ENCODE measurements around the gene TAS2R40. TPM values are rescaled to one million over a fixed set of nuclear protein-coding genes. Genes with fewer than 3 reads are reported as not detected.

TAS2R40 gene
- total RNA-seq, 1 experiment from 2014 or later = not detected

- Histone ChIP-seq H3K27ac (ENCODE audit: low read length) (no peak overlapping the region), H3F3A (ENCODE audit: low read length, unreplicated experiment) (no peaks in the 10 kb centered on the region), H3K4me1 (ENCODE audit: insufficient read depth, low read length) (peaks cover 38% of the 10 kb centered on the region), H3K4me3 (ENCODE audit: low read length) (no peak overlapping the region), H3K9ac (ENCODE audit: low read length) (no peak overlapping the region), H4K20me1 (ENCODE audit: low read length) (no peaks in the 10 kb centered on the region), H3K36me3 (ENCODE audit: low read depth, low read length) (no peaks in the 10 kb centered on the region), H3K27me3 (ENCODE audit: low read length) (no peaks in the 10 kb centered on the region), H3K9me2 (replicated peaks; ENCODE audit: low read length) (no peaks in the 10 kb centered on the region), H2AFZ (ENCODE audit: low read length) (no peak overlapping the region), H3K4me2 (ENCODE audit: low read length) (no peak overlapping the region), H3K9me3 (ENCODE audit: low read length) (no peaks in the 10 kb centered on the region), H3K79me2 (ENCODE audit: low read length) (no peaks in the 10 kb centered on the region)
- DNase-seq = no peak
- intact Hi-C loops (cut with micrococcal nuclease) = loop anchor here (2.0 kb wide), 1 partner anchor 16 kb away; no protein-coding TSS in a partner anchor
- ChIA-PET POLR2A (ENCODE audit: unreplicated experiment) (no interaction called here), CTCF (no interaction called here)
- TF ChIP-seq CTCF (conservative IDR thresholded peaks at IDR 0.05; ENCODE audit: low read depth, low read length) = no peak
- BruUV-seq (replicated peaks) = no TSS peak
- no peak for ATAC-seq
These were observed 34.5 kb downstream of the TAS2R40 start for GRCh38 chr7:143256325-143256724.

- H4K20me1 ChIP-seq (ENCODE audit: low read length) = no peaks in the 10 kb centered on the region
- no peaks in the 10 kb centered on the region for H3K9me3 ChIP-seq (ENCODE audit: low read length)
- H3K4me1 ChIP-seq (ENCODE audit: insufficient read depth, low read length) = peaks cover 38% of the 10 kb centered on the region
- no peak overlapping the region for H3K27ac ChIP-seq (ENCODE audit: low read length)
- H3K4me3 ChIP-seq (ENCODE audit: low read length) = no peak overlapping the region
- intact Hi-C loops (cut with micrococcal nuclease) = loop anchor here (2.0 kb wide), 1 partner anchor 16 kb away; no protein-coding TSS in a partner anchor
- H3K79me2 ChIP-seq (ENCODE audit: low read length) = no peaks in the 10 kb centered on the region
- TF ChIP-seq CTCF (conservative IDR thresholded peaks at IDR 0.05; ENCODE audit: low read depth, low read length) (no peak), EZH2phosphoT487 (IDR thresholded peaks at IDR 0.05; ENCODE audit: borderline replicate concordance, low read length) (no peak), EZH2 (IDR thresholded peaks at IDR 0.05; ENCODE audit: low read length, unreplicated experiment) (no peak)
- DNase-seq (no peak), ATAC-seq (no peak)
- POLR2A ChIA-PET (ENCODE audit: unreplicated experiment) = no interaction called here
- H3K4me2 ChIP-seq (ENCODE audit: low read length) = no peak overlapping the region
- H3K9me2 ChIP-seq (replicated peaks; ENCODE audit: low read length) = no peaks in the 10 kb centered on the region
- no peaks in the 10 kb centered on the region for H3K27me3 ChIP-seq (ENCODE audit: low read length)
- H3K9ac ChIP-seq (ENCODE audit: low read length) = no peak overlapping the region
- H3K36me3 ChIP-seq (ENCODE audit: low read depth, low read length) = no peaks in the 10 kb centered on the region
- CTCF ChIA-PET = no interaction called here
- BruUV-seq (replicated peaks) = no TSS peak
- no peak overlapping the region for H2AFZ ChIP-seq (ENCODE audit: low read length)
- no peaks in the 10 kb centered on the region for H3F3A ChIP-seq (ENCODE audit: low read length, unreplicated experiment)
These were observed 35.1 kb downstream of the TAS2R40 start for GRCh38 chr7:143256932-143257331.

- no peaks in the 10 kb centered on the region for H4K20me1 ChIP-seq (ENCODE audit: low read length)
- intact Hi-C loops (cut with micrococcal nuclease) = loop anchor here (2.0 kb wide), 1 partner anchor 17 kb away; no protein-coding TSS in a partner anchor
- H3K9ac ChIP-seq (ENCODE audit: low read length) = no peak overlapping the region
- H3K9me2 ChIP-seq (replicated peaks; ENCODE audit: low read length) = no peaks in the 10 kb centered on the region
- H3K4me2 ChIP-seq (ENCODE audit: low read length) = peak overlapping the region; percentile 27; the same call in 1 of the 2 replicates
- H3K27me3 ChIP-seq (ENCODE audit: low read length) = no peaks in the 10 kb centered on the region
- no peaks in the 10 kb centered on the region for H3K79me2 ChIP-seq (ENCODE audit: low read length)
- no peak overlapping the region for H2AFZ ChIP-seq (ENCODE audit: low read length)
- H3F3A ChIP-seq (ENCODE audit: low read length, unreplicated experiment) = no peaks in the 10 kb centered on the region
- ATAC-seq (peak; percentile 78), DNase-seq (peak; percentile 80)
- no peak overlapping the region for H3K4me3 ChIP-seq (ENCODE audit: low read length)
- H3K9me3 ChIP-seq (ENCODE audit: low read length) = no peaks in the 10 kb centered on the region
- H3K4me1 ChIP-seq (ENCODE audit: insufficient read depth, low read length) = peaks cover 38% of the 10 kb centered on the region
- no TSS peak for BruUV-seq (replicated peaks)
- peak; percentile 32; the same call in 1 of the 2 replicates for TF ChIP-seq CTCF (conservative IDR thresholded peaks at IDR 0.05; ENCODE audit: low read depth, low read length)
- TF ChIP-seq EZH2 (IDR thresholded peaks at IDR 0.05; ENCODE audit: low read length, unreplicated experiment) = no peak
- CTCF ChIA-PET = interaction anchor here (0.6 to 1.0 kb wide), 3 partner anchors 17 to 42 kb away, joined by 3 to 6 read pairs (median 3); no protein-coding TSS in a partner anchor
- POLR2A ChIA-PET (ENCODE audit: unreplicated experiment) = no interaction called here
- no peaks in the 10 kb centered on the region for H3K36me3 ChIP-seq (ENCODE audit: low read depth, low read length)
- no peak overlapping the region for H3K27ac ChIP-seq (ENCODE audit: low read length)
These were observed 35.7 kb downstream of the TAS2R40 start for GRCh38 chr7:143257501-143257900.

All from PC-3 (cell line).